Peyer's patch (tissue), 4 donors: Measurements from ENCODE around the gene S100A3. TPM values are rescaled to one million over a fixed set of nuclear protein-coding genes. Genes with fewer than 3 reads are reported as not detected.

Experiments used
- DNase-seq, 3 donors: peaks; one replicate each; pipeline ENCODE4 v3.0.0-alpha.2; 2017 to 2019
- H3K27ac ChIP-seq, 4 donors: fragments of 200-600 bp; sonication (generic); one replicate each; pipeline ENCODE4 v1.5.1; 2016 to 2019
- H3K27me3 ChIP-seq, 2 donors: fragments of 200-600 bp; sonication (generic); one replicate each; pipeline ENCODE4 v1.5.1; 2019
- H3K36me3 ChIP-seq, 3 donors: fragments of 200-600 bp; sonication (generic); one replicate each; pipeline ENCODE4 v1.5.1; 2016 to 2019
- H3K4me1 ChIP-seq, 4 donors: fragments of 200-600 bp; sonication (generic); one replicate each; pipeline ENCODE4 v1.5.1; 2016 to 2019
- H3K4me3 ChIP-seq, 4 donors: fragments of 200-600 bp; sonication (generic); 1 replicate in 3 of 4; 2 replicates in 1 of 4; pipeline ENCODE4 v1.5.1; 2016 to 2019; ENCODE audit warnings: mild to moderate bottlenecking in 1 of 4
- H3K9me3 ChIP-seq, 4 donors: fragments of 200-600 bp; sonication (generic); one replicate each; pipeline ENCODE4 v1.5.1; 2016 to 2019; ENCODE audit warnings: mild to moderate bottlenecking in 1 of 4
- POLR2A ChIP-seq, 2 donors: fragments of 450-650 bp; IDR thresholded peaks; one replicate each; pipeline ENCODE4 v1.5.1; 2017; ENCODE audit warnings: antibody characterized with exemption in 2 of 2, mild to moderate bottlenecking in 2 of 2, moderate library complexity in 2 of 2
- total RNA-seq, 4 donors: library from RNA; depleted of rRNA; stranded (reverse); fragments of >200 nt; gene quantifications; one replicate each; pipeline ENCODE4 v1.1.0, GENCODE V29; 2016
- TF ChIP-seq, protein P1 (sequence below), 6 experiments: fragments of 450-650 bp in 4 of 6; fragments of 200-600 bp in 2 of 6; sonication (generic) in 1 of 6; IDR thresholded peaks; one replicate each; pipeline ENCODE4 v1.5.1; 2017 to 2019; ENCODE audit warnings: antibody characterized with exemption in 6 of 6, mild to moderate bottlenecking in 3 of 6, moderate library complexity in 1 of 6

S100A3 gene
- total RNA-seq, 4 donors from 2014 or later, result not detected

DNA sequence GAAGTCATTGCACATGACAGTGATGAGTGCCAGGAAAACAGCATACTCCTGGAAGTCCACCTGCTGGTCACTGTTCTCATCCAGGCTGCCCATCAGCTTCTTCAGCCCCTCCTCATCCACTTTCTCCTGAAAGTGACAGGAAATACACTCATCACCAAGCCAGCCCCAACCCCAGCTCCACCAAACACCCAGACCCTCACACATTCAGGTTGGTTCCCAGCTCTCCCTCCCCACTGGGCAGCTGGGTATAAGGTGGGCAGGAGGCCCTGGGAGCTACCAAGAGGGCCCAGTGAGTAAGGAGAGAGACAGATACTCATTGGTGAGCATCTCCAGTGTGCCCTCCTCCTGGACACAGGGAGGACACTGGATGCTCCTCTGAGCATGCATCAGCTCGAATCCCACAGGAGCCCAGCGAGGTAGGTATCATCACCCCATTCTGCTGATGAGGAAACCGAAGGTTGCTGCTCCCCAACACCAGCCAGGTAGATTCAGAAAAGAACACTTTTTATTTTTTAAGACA, 12.5 kb upstream of the S100A3 start:
- Histone ChIP-seq H3K4me1 (peaks cover 10 to 14% (median 12%) of the 10 kb centered on the region in 4 donors), H3K27ac (no peak overlapping the region), H3K36me3 (no peaks in the 10 kb centered on the region), H3K27me3 (no peaks in the 10 kb centered on the region), H3K4me3 (no peak overlapping the region), H3K9me3 (no peaks in the 10 kb centered on the region)
- TF ChIP-seq, protein P1, sequence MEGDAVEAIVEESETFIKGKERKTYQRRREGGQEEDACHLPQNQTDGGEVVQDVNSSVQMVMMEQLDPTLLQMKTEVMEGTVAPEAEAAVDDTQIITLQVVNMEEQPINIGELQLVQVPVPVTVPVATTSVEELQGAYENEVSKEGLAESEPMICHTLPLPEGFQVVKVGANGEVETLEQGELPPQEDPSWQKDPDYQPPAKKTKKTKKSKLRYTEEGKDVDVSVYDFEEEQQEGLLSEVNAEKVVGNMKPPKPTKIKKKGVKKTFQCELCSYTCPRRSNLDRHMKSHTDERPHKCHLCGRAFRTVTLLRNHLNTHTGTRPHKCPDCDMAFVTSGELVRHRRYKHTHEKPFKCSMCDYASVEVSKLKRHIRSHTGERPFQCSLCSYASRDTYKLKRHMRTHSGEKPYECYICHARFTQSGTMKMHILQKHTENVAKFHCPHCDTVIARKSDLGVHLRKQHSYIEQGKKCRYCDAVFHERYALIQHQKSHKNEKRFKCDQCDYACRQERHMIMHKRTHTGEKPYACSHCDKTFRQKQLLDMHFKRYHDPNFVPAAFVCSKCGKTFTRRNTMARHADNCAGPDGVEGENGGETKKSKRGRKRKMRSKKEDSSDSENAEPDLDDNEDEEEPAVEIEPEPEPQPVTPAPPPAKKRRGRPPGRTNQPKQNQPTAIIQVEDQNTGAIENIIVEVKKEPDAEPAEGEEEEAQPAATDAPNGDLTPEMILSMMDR (IDR thresholded peaks at IDR 0.05), result no peak
- no peak for TF ChIP-seq POLR2A (IDR thresholded peaks at IDR 0.05)
- peak in 1 of 3 donors; percentile 23 for DNase-seq

DNA sequence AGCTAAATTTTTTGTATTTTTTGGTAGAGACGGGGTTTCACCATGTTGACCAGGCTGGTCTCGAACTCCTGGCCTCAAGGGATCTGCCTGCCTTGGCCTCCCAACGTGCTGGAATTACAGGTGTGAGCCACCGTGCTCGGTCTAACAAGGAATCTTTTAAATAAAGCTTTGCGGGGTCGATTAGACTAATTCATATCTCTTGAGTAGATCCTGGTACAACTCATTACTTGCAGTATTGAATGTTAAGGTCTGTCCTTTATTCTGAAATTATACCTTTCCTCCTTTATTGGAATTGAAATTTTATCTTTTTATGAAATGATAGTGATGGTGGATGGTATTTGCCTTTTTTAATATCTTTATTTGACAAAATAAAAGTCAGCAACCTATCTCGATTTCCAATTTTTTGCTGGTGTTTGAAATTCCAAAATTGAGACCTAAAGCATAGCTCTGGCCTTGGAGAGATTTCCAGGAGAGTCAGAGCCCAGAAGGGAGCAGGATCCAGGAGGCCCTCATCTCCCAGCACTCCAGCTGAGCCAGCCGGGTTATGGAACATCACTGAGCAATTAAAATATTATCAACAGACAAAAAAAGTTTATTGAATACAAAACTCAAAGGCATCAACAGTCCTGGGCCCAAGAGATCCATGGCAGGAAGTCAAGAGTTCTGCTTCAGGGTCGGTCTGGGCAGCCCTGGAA, 11.9 kb upstream of the S100A3 start:
- Histone ChIP-seq H3K4me3 (no peak overlapping the region), H3K27me3 (no peaks in the 10 kb centered on the region), H3K27ac (no peak overlapping the region), H3K36me3 (no peaks in the 10 kb centered on the region), H3K4me1 (peaks cover 5 to 8% (median 6%) of the 10 kb centered on the region in 4 donors), H3K9me3 (no peaks in the 10 kb centered on the region)
- TF ChIP-seq, protein P1 (IDR thresholded peaks at IDR 0.05), result no peak
- no peak for TF ChIP-seq POLR2A (IDR thresholded peaks at IDR 0.05)
- no peak for DNase-seq

GRCh38 chr1:153560241-153560640, 11.2 kb upstream of the S100A3 start:
- Histone ChIP-seq H3K27ac (no peak overlapping the region), H3K9me3 (no peaks in the 10 kb centered on the region), H3K4me3 (no peak overlapping the region), H3K36me3 (no peaks in the 10 kb centered on the region), H3K4me1 (peaks cover 0 to under 1% (median 0%) of the 10 kb centered on the region in 4 donors), H3K27me3 (no peaks in the 10 kb centered on the region)
- no peak for DNase-seq
- TF ChIP-seq, protein P1 (IDR thresholded peaks at IDR 0.05), result no peak
- no peak for TF ChIP-seq POLR2A (IDR thresholded peaks at IDR 0.05)

DNA sequence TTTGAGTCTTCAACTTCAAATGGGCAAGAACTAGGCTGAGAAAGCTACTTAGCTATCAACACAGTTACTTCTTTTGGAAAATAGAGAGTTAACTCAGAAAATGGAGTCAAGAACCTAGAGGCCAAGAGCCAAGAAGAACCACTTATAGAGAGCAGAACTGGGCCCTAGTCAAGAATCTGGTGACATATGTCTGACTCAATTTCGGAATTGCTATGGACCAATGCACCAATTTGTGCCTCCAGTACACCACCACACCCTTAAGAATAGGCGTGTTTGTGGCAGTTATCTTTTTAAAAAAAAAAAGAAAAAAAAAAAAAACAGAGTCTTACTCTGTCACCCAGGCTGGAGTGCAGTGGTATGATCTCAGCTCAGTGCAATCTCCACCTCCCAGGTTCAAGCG, 8.8 kb upstream of the S100A3 start:
- no peak overlapping the region for H3K4me3 ChIP-seq
- H3K36me3 ChIP-seq, result no peaks in the 10 kb centered on the region
- H3K27ac ChIP-seq, result no peak overlapping the region
- no peak for TF ChIP-seq POLR2A (IDR thresholded peaks at IDR 0.05)
- TF ChIP-seq, protein P1 (IDR thresholded peaks at IDR 0.05), result no peak
- no peak for DNase-seq
- H3K9me3 ChIP-seq, result no peaks in the 10 kb centered on the region
- no peaks in the 10 kb centered on the region for H3K4me1 ChIP-seq
- H3K27me3 ChIP-seq, result no peaks in the 10 kb centered on the region

DNA sequence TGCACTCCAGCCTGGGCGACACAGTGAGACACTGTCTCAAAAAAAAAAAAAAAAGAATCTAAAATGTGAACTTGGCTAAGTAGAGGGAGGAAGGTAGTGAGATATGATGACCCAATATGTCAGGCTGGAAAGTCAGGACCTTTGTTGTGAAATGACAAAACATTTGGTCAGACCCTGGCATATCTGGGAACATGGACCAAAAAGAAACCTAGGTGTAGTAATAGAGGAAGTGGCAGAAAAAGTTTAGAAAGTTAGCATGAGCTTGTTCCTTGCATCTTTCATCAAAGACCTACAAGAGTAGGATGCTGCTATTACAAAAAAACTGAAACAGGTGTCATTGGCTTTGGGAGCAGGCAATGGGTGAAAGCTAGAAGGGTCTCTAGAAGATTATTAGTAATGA, 7.3 kb upstream of the S100A3 start:
- DNase-seq, result no peak

More for the DNA sequence above, 7.3 kb upstream of the S100A3 start:
- TF ChIP-seq, protein P1 (IDR thresholded peaks at IDR 0.05), result no peak
- TF ChIP-seq POLR2A (IDR thresholded peaks at IDR 0.05), result no peak
- H3K4me3 ChIP-seq, result no peak overlapping the region
- H3K36me3 ChIP-seq, result no peaks in the 10 kb centered on the region
- H3K4me1 ChIP-seq, result no peaks in the 10 kb centered on the region
- no peaks in the 10 kb centered on the region for H3K9me3 ChIP-seq
- no peak overlapping the region for H3K27ac ChIP-seq
- H3K27me3 ChIP-seq, result no peaks in the 10 kb centered on the region
